SJCRH30 (cell line): ENCODE measurements around the gene NLRP1. TPM values are rescaled to one million over a fixed set of nuclear protein-coding genes. Genes with fewer than 3 reads are reported as not detected.
A peak's percentile ranks its signal among the peaks of the same experiment; 100 is the strongest.

Experiments used
- DNase-seq, 2 experiments: peaks; one replicate each; pipeline ENCODE4 v3.0.0-alpha.2; 2015 to 2020
- H3K27ac ChIP-seq: fragments of 250-450 bp; sonication (Bioruptor Pico); 2 replicates; pipeline ENCODE4 v1.5.1; 2020; ENCODE audit warnings: mild to moderate bottlenecking, moderate library complexity
- H3K27me3 ChIP-seq: fragments of 250-450 bp; sonication (Bioruptor Pico); 2 replicates; pipeline ENCODE4 v1.5.1; 2020; ENCODE audit warnings: mild to moderate bottlenecking, moderate library complexity
- H3K36me3 ChIP-seq: fragments of 250-450 bp; sonication (Bioruptor Pico); 2 replicates; pipeline ENCODE4 v1.5.1; 2020; ENCODE audit warnings: mild to moderate bottlenecking, moderate library complexity
- H3K4me1 ChIP-seq: fragments of 250-450 bp; sonication (Bioruptor Pico); 2 replicates; pipeline ENCODE4 v1.5.1; 2020; ENCODE audit warnings: mild to moderate bottlenecking, moderate library complexity
- H3K4me3 ChIP-seq: fragments of 250-450 bp; sonication (Bioruptor Pico); 2 replicates; pipeline ENCODE4 v1.5.1; 2020; ENCODE audit warnings: mild to moderate bottlenecking, moderate library complexity
- H3K9me3 ChIP-seq: fragments of 250-450 bp; sonication (Bioruptor Pico); replicated peaks from 2 replicates; pipeline ENCODE4 v1.5.1; 2020; ENCODE audit warnings: mild to moderate bottlenecking, moderate library complexity
- total RNA-seq: library from RNA; depleted of rRNA; stranded (reverse); fragments of >200 nt; shearing (Covaris generic); gene quantifications from 2 replicates; pipeline ENCODE4 v1.2.3, GENCODE V29; 2014; rRNA removed

Gene NLRP1
- 19.1 and 20.4 TPM in 2 replicates for total RNA-seq

- peak; percentile 81 to 82 for DNase-seq
Observed at GRCh38 chr17:5584383-5585286, at the start of gene NLRP1. Gene NLRP1, minus strand, starts transcription at chr17:5584509. Its CDS starts 552 bp downstream, at chr17:5583957.

GRCh38 chr17:5631958-5632590 is 47.8 kb upstream of the NLRP1 start:
- Histone ChIP-seq H3K9me3 (no peaks in the 10 kb centered on the region), H3K4me1 (no peaks in the 10 kb centered on the region), H3K4me3 (no peak overlapping the region), H3K27ac (no peak overlapping the region), H3K36me3 (no peaks in the 10 kb centered on the region), H3K27me3 (no peaks in the 10 kb centered on the region)
- DNase-seq: peak in 1 of 2 experiments; percentile 2

More at GRCh38 chr17:5584383-5585286, at the start of gene NLRP1:
- H3K36me3 ChIP-seq: no peaks in the 10 kb centered on the region
- H3K4me3 ChIP-seq: peak within 1 kb of the TSS; percentile 46
- H3K4me1 ChIP-seq: 0 out of 2 replicates have a peak, but pooled peaks cover 9% of the 10 kb centered on the region
- peak within 1 kb of the TSS; percentile 28; the same call in 1 of the 2 replicates for H3K27ac ChIP-seq
- H3K9me3 ChIP-seq: no peaks in the 10 kb centered on the region
- no peaks in the 10 kb centered on the region for H3K27me3 ChIP-seq

GRCh38 chr17:5630434-5630833 is 46.1 kb upstream of the NLRP1 start:
- H3K9me3 ChIP-seq: no peaks in the 10 kb centered on the region
- no peak for DNase-seq
- no peak overlapping the region for H3K4me3 ChIP-seq
- H3K27ac ChIP-seq: no peak overlapping the region
- H3K4me1 ChIP-seq: no peaks in the 10 kb centered on the region
- H3K27me3 ChIP-seq: no peaks in the 10 kb centered on the region
- H3K36me3 ChIP-seq: no peaks in the 10 kb centered on the region

- Histone ChIP-seq H3K9me3 (no peaks in the 10 kb centered on the region), H3K27ac (no peak overlapping the region)
Observed at GRCh38 chr17:5629128-5629527, 44.8 kb upstream of the NLRP1 start.

GRCh38 chr17:5628262-5628661 is 44.0 kb upstream of the NLRP1 start:
- H3K4me3 ChIP-seq: no peak overlapping the region
- DNase-seq: no peak
- H3K27me3 ChIP-seq: no peaks in the 10 kb centered on the region
- H3K36me3 ChIP-seq: no peaks in the 10 kb centered on the region
- H3K27ac ChIP-seq: no peak overlapping the region
- H3K9me3 ChIP-seq: no peaks in the 10 kb centered on the region
- no peaks in the 10 kb centered on the region for H3K4me1 ChIP-seq

More at GRCh38 chr17:5629128-5629527, 44.8 kb upstream of the NLRP1 start:
- no peaks in the 10 kb centered on the region for H3K4me1 ChIP-seq
- no peak overlapping the region for H3K4me3 ChIP-seq
- no peak for DNase-seq
- H3K36me3 ChIP-seq: no peaks in the 10 kb centered on the region
- no peaks in the 10 kb centered on the region for H3K27me3 ChIP-seq

- no peaks in the 10 kb centered on the region for H3K36me3 ChIP-seq
- H3K27me3 ChIP-seq: no peaks in the 10 kb centered on the region
- no peak overlapping the region for H3K4me3 ChIP-seq
- no peak overlapping the region for H3K27ac ChIP-seq
- DNase-seq: no peak
- H3K9me3 ChIP-seq: no peaks in the 10 kb centered on the region
- no peaks in the 10 kb centered on the region for H3K4me1 ChIP-seq
Observed at GRCh38 chr17:5624211-5624610, 39.9 kb upstream of the NLRP1 start.

GRCh38 chr17:5621729-5622128 is 37.4 kb upstream of the NLRP1 start:
- H3K4me1 ChIP-seq: no peaks in the 10 kb centered on the region
- H3K27ac ChIP-seq: no peak overlapping the region
- no peaks in the 10 kb centered on the region for H3K9me3 ChIP-seq
- DNase-seq: no peak
- H3K27me3 ChIP-seq: no peaks in the 10 kb centered on the region
- H3K4me3 ChIP-seq: no peak overlapping the region
- no peaks in the 10 kb centered on the region for H3K36me3 ChIP-seq

- Histone ChIP-seq H3K36me3 (no peaks in the 10 kb centered on the region), H3K4me1 (no peaks in the 10 kb centered on the region), H3K4me3 (no peak overlapping the region), H3K9me3 (no peaks in the 10 kb centered on the region), H3K27ac (no peak overlapping the region), H3K27me3 (no peaks in the 10 kb centered on the region)
- DNase-seq: no peak
Observed at GRCh38 chr17:5621026-5621425, 36.7 kb upstream of the NLRP1 start.

GRCh38 chr17:5619088-5619740 is 34.9 kb upstream of the NLRP1 start:
- H3K4me3 ChIP-seq: no peak overlapping the region
- no peaks in the 10 kb centered on the region for H3K27me3 ChIP-seq
- no peaks in the 10 kb centered on the region for H3K9me3 ChIP-seq
- DNase-seq: no peak
- no peaks in the 10 kb centered on the region for H3K36me3 ChIP-seq
- no peaks in the 10 kb centered on the region for H3K4me1 ChIP-seq
- H3K27ac ChIP-seq: no peak overlapping the region

GRCh38 chr17:5618476-5618875 is 34.2 kb upstream of the NLRP1 start:
- no peak for DNase-seq
- Histone ChIP-seq H3K9me3 (no peaks in the 10 kb centered on the region), H3K36me3 (no peaks in the 10 kb centered on the region), H3K4me3 (no peak overlapping the region), H3K27me3 (no peaks in the 10 kb centered on the region), H3K27ac (no peak overlapping the region), H3K4me1 (no peaks in the 10 kb centered on the region)

GRCh38 chr17:5615476-5615875 is 31.2 kb upstream of the NLRP1 start:
- no peak for DNase-seq
- Histone ChIP-seq H3K27me3 (no peaks in the 10 kb centered on the region), H3K9me3 (no peaks in the 10 kb centered on the region), H3K4me1 (no peaks in the 10 kb centered on the region), H3K27ac (no peak overlapping the region), H3K36me3 (no peaks in the 10 kb centered on the region), H3K4me3 (no peak overlapping the region)

- no peak for DNase-seq
- Histone ChIP-seq H3K4me1 (no peaks in the 10 kb centered on the region), H3K36me3 (no peaks in the 10 kb centered on the region), H3K9me3 (no peaks in the 10 kb centered on the region), H3K27me3 (no peaks in the 10 kb centered on the region), H3K4me3 (no peak overlapping the region), H3K27ac (no peak overlapping the region)
Observed at GRCh38 chr17:5610956-5611355, 26.6 kb upstream of the NLRP1 start.

GRCh38 chr17:5608399-5609112 is 24.2 kb upstream of the NLRP1 start:
- Histone ChIP-seq H3K27me3 (no peaks in the 10 kb centered on the region), H3K27ac (no peak overlapping the region), H3K4me1 (no peaks in the 10 kb centered on the region), H3K36me3 (no peaks in the 10 kb centered on the region), H3K9me3 (no peaks in the 10 kb centered on the region), H3K4me3 (no peak overlapping the region)
- no peak for DNase-seq

- H3K36me3 ChIP-seq: no peaks in the 10 kb centered on the region
- no peak overlapping the region for H3K27ac ChIP-seq
- H3K4me3 ChIP-seq: no peak overlapping the region
- H3K9me3 ChIP-seq: no peaks in the 10 kb centered on the region
- H3K4me1 ChIP-seq: no peaks in the 10 kb centered on the region
- DNase-seq: no peak
- no peaks in the 10 kb centered on the region for H3K27me3 ChIP-seq
Observed at GRCh38 chr17:5607946-5608345, 23.6 kb upstream of the NLRP1 start.
